ENCODE results near the gene MED16.
"Not testable (repeated sequence)": the region's sequence is repeated elsewhere in the genome, so short reads cannot be mapped to it uniquely, and the experiment has no call there.

Gene MED16

DNA sequence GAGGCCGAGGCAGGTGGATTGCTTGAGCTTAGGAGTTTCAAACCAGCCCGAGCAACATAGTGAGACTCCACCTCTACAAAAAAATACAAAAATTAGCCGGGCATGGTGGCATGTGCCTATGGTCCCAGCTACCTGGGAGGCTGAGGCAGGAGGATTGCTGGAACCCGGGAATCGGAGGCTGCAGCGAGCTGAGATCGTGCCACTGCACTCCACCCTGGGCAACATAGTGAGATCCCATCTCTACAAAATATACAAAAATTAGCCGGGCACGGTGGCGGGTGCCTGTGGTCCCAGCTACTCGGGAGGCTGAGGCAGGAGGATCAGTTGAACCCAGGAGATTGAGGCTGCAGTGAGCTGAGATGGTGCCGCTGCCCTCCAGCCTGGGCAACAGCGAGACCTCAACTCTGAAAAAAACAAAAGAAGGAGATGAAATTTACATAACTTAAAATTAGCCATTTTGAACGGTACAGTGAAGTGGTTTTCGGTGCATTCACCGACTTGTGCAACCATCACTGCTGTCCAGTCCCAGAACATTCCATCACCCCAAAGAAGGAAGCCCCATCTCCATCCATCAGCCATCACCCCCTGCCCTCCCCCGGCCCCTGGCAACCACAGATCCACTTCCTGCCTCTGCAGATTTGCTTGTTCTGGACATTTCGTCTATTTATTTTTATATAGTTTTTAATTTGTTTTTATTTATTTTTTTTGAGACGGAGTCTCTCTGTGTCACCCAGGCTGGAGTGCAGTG lies 66.9 kb downstream of the MED16 start:
- no peak for DNase-seq

DNA sequence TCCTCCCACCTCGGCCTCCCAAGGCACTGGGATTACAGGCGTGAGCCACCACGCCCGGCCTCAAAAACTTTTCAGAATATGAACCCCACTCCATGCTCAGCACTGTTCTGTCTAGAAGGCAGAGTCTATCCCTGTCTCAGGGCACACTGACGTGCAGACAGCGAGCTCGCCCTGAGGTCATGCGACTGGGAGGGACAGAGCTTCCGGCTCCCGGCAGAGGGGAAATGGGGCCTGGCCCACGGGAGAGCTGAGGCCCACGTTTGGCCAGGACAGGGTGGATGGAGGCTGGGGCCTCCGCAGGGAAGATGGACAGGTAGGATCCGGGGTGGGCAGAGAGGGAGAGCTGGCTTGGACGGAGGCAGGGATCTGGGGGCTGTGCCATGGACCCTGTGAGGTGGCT lies 68.1 kb downstream of the MED16 start:
- no peak for DNase-seq

DNA sequence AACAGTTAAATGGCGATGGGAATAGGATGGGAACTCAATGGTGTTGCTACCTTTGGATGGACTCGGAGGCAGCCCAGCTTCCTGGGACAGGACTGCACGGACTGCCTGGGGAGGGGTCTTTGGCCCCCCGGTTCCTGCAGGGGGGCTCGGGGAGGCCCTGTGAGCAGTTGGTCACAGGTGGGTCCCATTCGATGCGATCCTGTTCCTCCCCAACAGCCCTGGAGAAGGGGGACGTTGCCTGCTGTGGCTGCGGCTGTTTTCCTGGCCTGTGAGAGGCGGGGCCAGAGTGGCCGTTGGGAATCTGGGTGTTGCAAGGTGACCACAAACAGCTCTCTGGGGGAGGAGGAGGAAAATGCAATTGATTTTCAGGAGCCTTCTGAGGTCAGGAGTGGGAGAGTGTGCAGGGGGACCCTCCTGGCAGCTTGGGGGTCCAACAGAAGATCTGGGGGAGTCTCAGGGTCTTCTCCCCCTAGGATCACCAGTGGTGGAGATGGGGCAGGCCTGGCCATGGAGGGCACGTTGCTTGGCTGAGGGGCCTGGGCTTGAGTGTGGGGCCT lies 69.3 kb downstream of the MED16 start:
- DNase-seq, result peak; percentile 51

DNA sequence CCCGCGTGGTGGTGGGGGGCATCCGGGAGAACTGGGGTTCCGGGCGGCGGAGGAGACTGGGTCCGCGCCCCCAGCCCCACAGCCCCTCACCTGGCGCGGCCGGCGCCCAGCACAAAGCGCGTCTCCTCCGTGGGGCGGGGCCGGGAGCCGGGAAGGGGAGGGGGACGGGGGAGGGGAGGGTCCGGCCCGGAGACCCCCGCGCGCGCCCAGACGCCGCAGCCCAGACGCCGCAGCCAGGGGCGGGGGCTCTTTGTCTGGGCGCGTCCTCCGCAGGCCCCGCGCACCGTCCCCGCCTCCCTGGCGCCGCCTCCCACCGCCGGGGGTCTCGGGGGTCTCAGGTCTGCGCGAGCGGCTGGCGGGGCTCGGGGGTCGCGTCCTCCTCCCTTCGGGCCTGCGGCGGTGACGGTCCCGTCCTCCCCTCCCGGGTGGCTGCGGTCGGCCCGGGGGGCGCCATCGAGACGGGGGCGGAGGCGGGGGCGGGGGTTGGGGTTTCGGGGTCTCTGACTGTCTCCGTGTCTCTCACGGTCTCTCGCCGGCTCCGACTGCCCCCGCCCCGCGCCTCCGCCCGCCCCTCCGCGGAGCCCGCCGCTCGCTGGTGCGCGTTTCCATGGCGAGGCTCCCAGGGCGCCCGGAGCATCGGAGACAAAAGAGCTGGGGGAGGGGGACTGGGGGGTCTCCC lies 71.0 kb downstream of the MED16 start, which contains the start of gene PLPPR3:
TSS of gene PLPPR3 (minus strand) at position 131 of the 679 bp plus-strand sequence. CDS start 396 bp downstream, outside the sequence.
- peak; percentile 38 for DNase-seq

DNA sequence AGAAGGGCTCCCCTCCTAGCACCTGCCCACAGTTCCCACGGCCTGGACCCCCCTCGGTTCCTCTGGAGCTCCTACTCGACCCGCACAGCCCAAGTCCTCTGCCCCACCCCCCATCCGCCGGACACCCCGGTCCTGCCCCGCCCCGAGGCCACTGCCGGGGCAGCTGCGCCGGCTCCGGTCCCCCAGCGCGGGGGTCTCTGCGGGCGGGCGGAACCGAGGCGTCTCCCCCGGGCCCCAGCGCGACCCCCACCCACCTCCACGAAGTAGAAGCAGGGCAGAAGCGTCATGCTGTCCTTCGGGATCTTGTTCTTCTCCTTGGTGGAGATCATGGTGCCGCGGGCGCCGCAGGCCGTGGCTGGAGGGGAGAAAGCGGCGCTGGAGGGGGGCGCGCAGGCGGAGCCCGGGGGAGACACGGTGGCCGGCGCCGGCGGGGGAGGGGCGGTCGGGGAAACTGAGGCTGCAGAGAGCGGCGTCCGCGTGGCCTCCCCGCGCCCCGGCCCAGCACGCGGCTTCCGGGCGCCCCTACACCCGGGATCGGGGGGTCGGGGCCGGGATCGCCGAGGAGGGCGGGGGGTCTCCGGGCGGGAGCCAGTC lies 71.7 kb downstream of the MED16 start:
- peak; percentile 74 for DNase-seq

DNA sequence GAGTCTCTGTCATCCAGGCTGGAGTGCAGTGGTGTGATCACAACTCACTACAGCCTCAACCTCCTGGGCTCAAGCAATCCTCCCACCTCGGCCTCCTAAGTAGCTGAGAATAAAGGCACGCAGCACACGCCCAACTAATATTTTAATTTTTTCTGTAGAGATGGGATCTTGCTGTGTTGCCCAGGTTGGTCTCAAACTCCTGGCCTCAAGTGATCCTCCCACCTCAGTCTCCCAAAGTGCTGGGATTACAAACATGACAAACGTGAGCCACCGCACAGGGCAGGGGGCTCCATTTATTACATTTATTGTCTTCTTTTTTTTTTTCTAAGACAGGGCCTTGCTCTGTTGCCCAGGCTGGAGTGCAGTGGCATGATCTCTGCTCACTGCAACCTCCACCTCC lies 72.8 kb downstream of the MED16 start:
- not testable (repeated sequence) for DNase-seq

All from 8988T (cell line).